ENCODE data around the gene HCFC1.

DNA sequence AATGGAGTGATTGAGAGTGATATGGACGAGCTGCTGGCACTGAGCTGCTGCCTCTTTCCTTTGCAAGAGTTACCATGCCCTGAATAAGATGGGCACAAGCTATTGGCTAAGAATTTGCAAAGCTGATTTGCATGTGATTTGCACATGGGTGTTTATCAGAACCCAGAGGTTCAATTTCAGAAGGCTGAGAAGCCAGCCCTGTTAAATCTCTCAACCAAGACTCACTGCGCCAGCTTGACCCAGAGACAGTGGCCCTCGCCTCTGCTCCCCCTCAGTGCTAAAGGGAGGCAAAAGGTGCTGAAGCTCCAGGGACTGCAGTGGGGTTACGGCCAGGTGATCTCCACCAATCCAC is 46.3 kb downstream of the HCFC1 start:
- TF ChIP-seq POLR2AphosphoS5 (IDR thresholded peaks at IDR 0.05; ENCODE audit: low read depth, low read length) (peak; percentile 95), POLR2A (IDR thresholded peaks at IDR 0.05; ENCODE audit: low read depth, low read length) (peak; percentile 89)
